Activated naive CD8-positive, alpha-beta T cell treated with anti-CD3 and anti-CD28 coated beads, Interleukin-2, amount 50 U/mL, for 16 hours (primary cell): Measurements from ENCODE around the gene CHRNG.
A peak's percentile ranks its signal among the peaks of the same experiment; 100 is the strongest.
"Not testable (repeated sequence)": the region's sequence is repeated elsewhere in the genome, so short reads cannot be mapped to it uniquely, and the experiment has no call there.

Experiments used
- DNase-seq: peaks from one replicate; pipeline ENCODE4 v3.0.0-alpha.2; 2020; ENCODE audit warnings: low read depth, low spot score

CHRNG gene

GRCh38 chr2:232543928-232544631, 4.6 kb downstream of the CHRNG start:
- DNase-seq: no peak

GRCh38 chr2:232544674-232545073, 5.2 kb downstream of the CHRNG start:
- DNase-seq: no peak

- DNase-seq: no peak
Observed at GRCh38 chr2:232545511-232546375, 6.3 kb downstream of the CHRNG start.

GRCh38 chr2:232547991-232548390, 8.5 kb downstream of the CHRNG start:
- no peak for DNase-seq

GRCh38 chr2:232549655-232550353, 10.3 kb downstream of the CHRNG start:
- DNase-seq: no peak

- peak; percentile 87 for DNase-seq
Observed at GRCh38 chr2:232550354-232551249, 11.1 kb downstream of the CHRNG start, which contains the start of the genes EIF4E2 and TIGD1. Gene EIF4E2, plus strand, starts transcription at chr2:232550689. Its CDS starts 36 bp downstream, at chr2:232550725. Gene TIGD1, minus strand, starts transcription at chr2:232550557. Its CDS starts 675 bp downstream, at chr2:232549882.

GRCh38 chr2:232551250-232551638, 11.8 kb downstream of the CHRNG start:
- no peak for DNase-seq

- no peak for DNase-seq
Observed at GRCh38 chr2:232551776-232552175, 12.3 kb downstream of the CHRNG start.

GRCh38 chr2:232556426-232556825, 16.9 kb downstream of the CHRNG start:
- no peak for DNase-seq

GRCh38 chr2:232562515-232563151, 23.1 kb downstream of the CHRNG start:
- DNase-seq: no peak

- DNase-seq: no peak
Observed at GRCh38 chr2:232563580-232563979, 24.1 kb downstream of the CHRNG start.

- no peak for DNase-seq
Observed at GRCh38 chr2:232567721-232568120, 28.2 kb downstream of the CHRNG start.

GRCh38 chr2:232568161-232568560, 28.7 kb downstream of the CHRNG start:
- no peak for DNase-seq

- DNase-seq: no peak
Observed at GRCh38 chr2:232569541-232569940, 30.0 kb downstream of the CHRNG start.

GRCh38 chr2:232570481-232570880, 31.0 kb downstream of the CHRNG start:
- DNase-seq: not testable (repeated sequence)

GRCh38 chr2:232571026-232571474, 31.6 kb downstream of the CHRNG start:
- no peak for DNase-seq

GRCh38 chr2:232573042-232573441, 33.5 kb downstream of the CHRNG start:
- no peak for DNase-seq

GRCh38 chr2:232573771-232574435, 34.4 kb downstream of the CHRNG start:
- no peak for DNase-seq

GRCh38 chr2:232574674-232575403, 35.3 kb downstream of the CHRNG start:
- no peak for DNase-seq
